HEK293 (cell line): Measurements from ENCODE around the gene AIRE.
A peak's percentile ranks its signal among the peaks of the same experiment; 100 is the strongest.

Source experiments
- CTCF ChIA-PET: fragments of 350-600 bp; formaldehyde crosslinking; extraction: SDS; loops from one replicate; lab custom pipeline; 2021; ENCODE audit warnings: antibody characterized with exemption; lab: Yijun Ruan, JAX
- POLR2A ChIA-PET: fragments of 300-600 bp; formaldehyde crosslinking; extraction: SDS; loops from one replicate; lab custom pipeline; 2020; ENCODE audit warnings: antibody characterized with exemption, inconsistent platforms; lab: Yijun Ruan, JAX
- H3K27ac ChIP-seq: fragments of 200-500 bp; sonication (Bioruptor generic); 2 replicates; pipeline ENCODE4 v1.5.1; 2014; ENCODE audit warnings: low read depth, low read length, control low read depth, inconsistent platforms; ENCODE audit errors: extremely low read depth
- H3K36me3 ChIP-seq, 2 experiments: fragments of 200-500 bp in 1 of 2; sonication (Bioruptor generic) in 1 of 2; 1 replicate in 1 of 2; 2 replicates in 1 of 2; pipeline ENCODE4 v1.5.1; 2014 to 2017; ENCODE audit warnings: inconsistent platforms in 2 of 2, low read length in 2 of 2; ENCODE audit not compliant: control insufficient read depth in 2 of 2, insufficient read depth in 1 of 2
- H3K4me1 ChIP-seq: fragments of 200-500 bp; sonication (Bioruptor generic); 2 replicates; pipeline ENCODE4 v1.5.1; 2014; ENCODE audit warnings: mild to moderate bottlenecking, low read length, inconsistent platforms; ENCODE audit not compliant: control insufficient read depth, insufficient read depth
- H3K4me3 ChIP-seq: 2 replicates; pipeline ENCODE4 v1.5.1; 2011; ENCODE audit warnings: low read depth, mild to moderate bottlenecking, control low read depth, low read length, moderate library complexity
- H3K9me3 ChIP-seq: fragments of 200-500 bp; sonication (Bioruptor generic); 2 replicates; pipeline ENCODE4 v1.5.1; 2014; ENCODE audit warnings: low read depth, low read length, inconsistent platforms; ENCODE audit not compliant: control insufficient read depth, insufficient read depth
- EGR2 ChIP-seq: fragments of 450-650 bp; formaldehyde crosslinking; IDR thresholded peaks from 2 replicates; pipeline ENCODE4 v1.5.1; 2016; ENCODE audit warnings: low read depth, missing biosample characterization, missing genetic modification characterization
- GLI4 ChIP-seq: fragments of 450-650 bp; formaldehyde crosslinking; IDR thresholded peaks from 2 replicates; pipeline ENCODE4 v1.5.1; 2016; ENCODE audit warnings: missing biosample characterization, missing genetic modification characterization
- GLIS2 ChIP-seq: fragments of 450-650 bp; formaldehyde crosslinking; IDR thresholded peaks from 2 replicates; pipeline ENCODE4 v1.5.1; 2016; ENCODE audit warnings: missing biosample characterization, missing genetic modification characterization
- MZF1 ChIP-seq: fragments of 450-650 bp; formaldehyde crosslinking; IDR thresholded peaks from 2 replicates; pipeline ENCODE4 v1.5.1; 2017; ENCODE audit warnings: missing biosample characterization, missing genetic modification characterization, borderline replicate concordance
- OVOL3 ChIP-seq: fragments of 450-650 bp; formaldehyde crosslinking; IDR thresholded peaks from 2 replicates; pipeline ENCODE4 v1.5.1; 2016; ENCODE audit warnings: missing biosample characterization, missing genetic modification characterization
- PATZ1 ChIP-seq: fragments of 450-650 bp; formaldehyde crosslinking; IDR thresholded peaks from 2 replicates; pipeline ENCODE4 v1.5.1; 2016; ENCODE audit warnings: missing biosample characterization, missing genetic modification characterization
- PRDM10 ChIP-seq: fragments of 450-650 bp; formaldehyde crosslinking; IDR thresholded peaks from 2 replicates; pipeline ENCODE4 v1.5.1; 2016; ENCODE audit warnings: missing biosample characterization, missing genetic modification characterization
- PRDM4 ChIP-seq: fragments of 450-650 bp; formaldehyde crosslinking; IDR thresholded peaks from 2 replicates; pipeline ENCODE4 v1.5.1; 2017; ENCODE audit warnings: missing biosample characterization, missing genetic modification characterization
- REPIN1 ChIP-seq: fragments of 450-650 bp; formaldehyde crosslinking; IDR thresholded peaks from 2 replicates; pipeline ENCODE4 v1.5.1; 2017; ENCODE audit warnings: missing biosample characterization, missing genetic modification characterization, low read depth
- TCF7L2 ChIP-seq: IDR thresholded peaks from 2 replicates; pipeline ENCODE4 v1.6.1; 2011; ENCODE audit warnings: low read depth, mild to moderate bottlenecking, inconsistent platforms, low read length, moderate library complexity, borderline replicate concordance
- ZBTB7A ChIP-seq: fragments of 450-650 bp; formaldehyde crosslinking; IDR thresholded peaks from 2 replicates; pipeline ENCODE4 v1.5.1; 2016; ENCODE audit warnings: low read depth, missing biosample characterization, missing genetic modification characterization
- ZEB2 ChIP-seq: fragments of 450-650 bp; formaldehyde crosslinking; IDR thresholded peaks from 2 replicates; pipeline ENCODE4 v1.5.1; 2016; ENCODE audit warnings: missing biosample characterization, missing genetic modification characterization
- ZFHX2 ChIP-seq: fragments of 450-650 bp; formaldehyde crosslinking; conservative IDR thresholded peaks from 2 replicates; pipeline ENCODE4 v1.5.1; 2016; ENCODE audit warnings: missing biosample characterization, missing genetic modification characterization
- ZIC2 ChIP-seq: fragments of 450-650 bp; formaldehyde crosslinking; IDR thresholded peaks from 2 replicates; pipeline ENCODE4 v1.5.1; 2016; ENCODE audit warnings: missing biosample characterization, missing genetic modification characterization
- ZNF169 ChIP-seq: fragments of 450-650 bp; formaldehyde crosslinking; IDR thresholded peaks from 2 replicates; pipeline ENCODE4 v1.5.1; 2016; ENCODE audit warnings: missing biosample characterization, missing genetic modification characterization
- ZNF311 ChIP-seq: fragments of 450-650 bp; formaldehyde crosslinking; IDR thresholded peaks from 2 replicates; pipeline ENCODE4 v1.5.1; 2017; ENCODE audit warnings: missing biosample characterization, missing genetic modification characterization, borderline replicate concordance
- ZNF335 ChIP-seq: fragments of 450-650 bp; formaldehyde crosslinking; conservative IDR thresholded peaks from 2 replicates; pipeline ENCODE4 v1.5.1; 2016; ENCODE audit warnings: missing biosample characterization, missing genetic modification characterization
- ZNF416 ChIP-seq: fragments of 450-650 bp; formaldehyde crosslinking; IDR thresholded peaks from 2 replicates; pipeline ENCODE4 v1.5.1; 2016; ENCODE audit warnings: missing biosample characterization, missing genetic modification characterization
- ZNF513 ChIP-seq: fragments of 450-650 bp; IDR thresholded peaks from 2 replicates; pipeline ENCODE4 v1.5.1; 2018; ENCODE audit warnings: missing biosample characterization, missing genetic modification characterization
- ZNF530 ChIP-seq: fragments of 450-650 bp; formaldehyde crosslinking; IDR thresholded peaks from 2 replicates; pipeline ENCODE4 v1.5.1; 2016; ENCODE audit warnings: low read depth, missing biosample characterization, missing genetic modification characterization
- ZNF549 ChIP-seq: fragments of 450-650 bp; IDR thresholded peaks from 2 replicates; pipeline ENCODE4 v1.5.1; 2018; ENCODE audit warnings: missing biosample characterization, missing genetic modification characterization, mild to moderate bottlenecking, inconsistent platforms, moderate library complexity
- ZNF571 ChIP-seq: fragments of 450-650 bp; formaldehyde crosslinking; IDR thresholded peaks from 2 replicates; pipeline ENCODE4 v1.5.0; 2017; ENCODE audit warnings: missing biosample characterization, missing genetic modification characterization
- ZNF626 ChIP-seq: fragments of 450-650 bp; sonication (Bioruptor Pico); formaldehyde crosslinking; IDR thresholded peaks from 2 replicates; pipeline ENCODE4 v1.5.1; 2018; ENCODE audit warnings: missing biosample characterization, missing genetic modification characterization, inconsistent platforms
- ZNF692 ChIP-seq: fragments of 450-650 bp; formaldehyde crosslinking; IDR thresholded peaks from 2 replicates; pipeline ENCODE4 v1.5.1; 2016; ENCODE audit warnings: missing biosample characterization, missing genetic modification characterization
- ZNF747 ChIP-seq: fragments of 450-650 bp; formaldehyde crosslinking; IDR thresholded peaks from 2 replicates; pipeline ENCODE4 v1.5.1; 2016; ENCODE audit warnings: missing biosample characterization, missing genetic modification characterization
- ZNF837 ChIP-seq: fragments of 450-650 bp; formaldehyde crosslinking; IDR thresholded peaks from 2 replicates; pipeline ENCODE4 v1.5.1; 2016; ENCODE audit warnings: missing biosample characterization, missing genetic modification characterization
- ZSCAN18 ChIP-seq: fragments of 450-650 bp; formaldehyde crosslinking; IDR thresholded peaks from 2 replicates; pipeline ENCODE4 v1.5.1; 2016; ENCODE audit warnings: missing biosample characterization, missing genetic modification characterization

Gene AIRE

GRCh38 chr21:44296103-44296519, 10.4 kb downstream of the AIRE start:
- POLR2A ChIA-PET: no interaction called here
- Histone ChIP-seq H3K27ac (no peak overlapping the region), H3K4me1 (peaks cover 8% of the 10 kb centered on the region; the same call in 1 of the 2 replicates)
- TF ChIP-seq ZNF513 (tag by site-specific recombination): no peak
- no peak for TF ChIP-seq ZNF571 (tag by site-specific recombination)
- peak; percentile 98 for TF ChIP-seq EGR2
- TF ChIP-seq GLI4: no peak
- no peak for TF ChIP-seq ZNF311 (tag by site-specific recombination)
- no peak for TF ChIP-seq OVOL3 (tag by site-specific recombination)
- no peak for TF ChIP-seq ZEB2 (tag by site-specific recombination)
- no peak for TF ChIP-seq ZNF416 (tag by site-specific recombination)
- no peak for TF ChIP-seq ZSCAN18 (tag by site-specific recombination)
- no peak for TF ChIP-seq ZNF335 (tag by site-specific recombination)
- TF ChIP-seq ZBTB7A: no peak
- TF ChIP-seq ZNF692 (tag by site-specific recombination): no peak
- peak; percentile 17; the same call in 1 of the 2 replicates for TF ChIP-seq PRDM10 (tag by site-specific recombination)
- no peak for TF ChIP-seq MZF1 (tag by site-specific recombination)
- peak; percentile 57 for TF ChIP-seq GLIS2 (tag by site-specific recombination)
- no peak for TF ChIP-seq ZNF747 (tag by site-specific recombination)
- no peak for TF ChIP-seq ZNF549 (tag by site-specific recombination)
- peak; percentile 60 for TF ChIP-seq ZIC2
- no peak for TF ChIP-seq ZNF837 (tag by site-specific recombination)
- no peak for TF ChIP-seq ZNF169 (tag by site-specific recombination)
- no peak for TF ChIP-seq REPIN1
- no peak for TF ChIP-seq ZNF530
- no peak for TF ChIP-seq PRDM4 (tag by site-specific recombination)
- no peak for TF ChIP-seq TCF7L2
- peak; percentile 98 for TF ChIP-seq ZFHX2 (tag by site-specific recombination)
- peak; percentile 41 for TF ChIP-seq PATZ1 (tag by site-specific recombination)
- TF ChIP-seq ZNF626 (tag by site-specific recombination): no peak

More at GRCh38 chr21:44296103-44296519, 10.4 kb downstream of the AIRE start:
- Histone ChIP-seq H3K9me3 (no peaks in the 10 kb centered on the region), H3K36me3 (no peaks in the 10 kb centered on the region), H3K4me3 (no peak overlapping the region)
- CTCF ChIA-PET: interaction anchor here (1.0 to 1.5 kb wide), 2 partner anchors 9 kb away, joined by 3 to 4 read pairs; no protein-coding TSS in a partner anchor
